Esophagus muscularis mucosa (tissue), 4 donors: ENCODE data around the gene GSG1L. TPM values are rescaled to one million over a fixed set of nuclear protein-coding genes. Genes with fewer than 3 reads are reported as not detected.

Source experiments
- DNase-seq: peaks from one replicate; pipeline ENCODE4 v3.0.0-alpha.2; 2017; ENCODE audit errors: extremely low spot score
- H3K27ac ChIP-seq, 4 donors: fragments of 200-600 bp; sonication (generic); replicated peaks in 1 of 4; 1 replicate in 3 of 4; 2 replicates in 1 of 4; pipeline ENCODE4 v1.5.1; 2016 to 2019; ENCODE audit warnings: mild to moderate bottlenecking in 1 of 4
- H3K27me3 ChIP-seq, 4 donors: fragments of 200-600 bp; sonication (generic); one replicate each; pipeline versions ENCODE4 v1.5.1 to v1.6.0; 2016 to 2019
- H3K36me3 ChIP-seq, 4 donors: fragments of 200-600 bp; sonication (generic); one replicate each; pipeline ENCODE4 v1.5.1; 2016 to 2019
- H3K4me1 ChIP-seq, 4 donors: fragments of 200-600 bp; sonication (generic); one replicate each; pipeline ENCODE4 v1.5.1; 2016 to 2019
- H3K4me3 ChIP-seq, 4 donors: fragments of 200-600 bp; sonication (generic); 1 replicate in 2 of 4; 2 replicates in 2 of 4; pipeline ENCODE4 v1.5.1; 2016 to 2019; ENCODE audit warnings: mild to moderate bottlenecking in 4 of 4, moderate library complexity in 1 of 4
- H3K9me3 ChIP-seq, 4 donors: fragments of 200-600 bp; sonication (generic); 1 replicate in 3 of 4; 2 replicates in 1 of 4; pipeline ENCODE4 v1.5.1; 2016 to 2019
- EP300 ChIP-seq: sonication (generic); formaldehyde crosslinking; IDR thresholded peaks from one replicate; pipeline ENCODE4 v1.6.1; 2017; ENCODE audit warnings: antibody characterized with exemption
- POLR2A ChIP-seq: fragments of 450-650 bp; IDR thresholded peaks from one replicate; pipeline ENCODE4 v1.6.1; 2017; ENCODE audit warnings: antibody characterized with exemption, moderate library complexity, mild to moderate bottlenecking, low read depth
- POLR2AphosphoS5 ChIP-seq, 2 donors: sonication (generic); formaldehyde crosslinking; IDR thresholded peaks; one replicate each; pipeline ENCODE4 v1.6.1; 2017; ENCODE audit warnings: antibody characterized with exemption in 2 of 2
- whole genome bisulfite sequencing: methylation state at CpG from one replicate; pipeline ENCODE4 v1.1.5; 2018; 5-methylcytosine and 5-hydroxymethylcytosine counted together
- intact Hi-C: fragments of 100-400 bp; cut with DNase I; formaldehyde crosslinking; loops from one replicate; pipeline ENCODE4 v1.15.1; 2023
- total RNA-seq, 4 donors: library from RNA; depleted of rRNA; stranded (reverse); fragments of >200 nt; gene quantifications; one replicate each; pipeline versions ENCODE4 v1.1.0 to v1.2.1, GENCODE V29; 2016
- TF ChIP-seq, protein P1 (sequence below), 3 experiments: fragments of 200-600 bp in 2 of 3; fragments of 450-650 bp in 1 of 3; sonication (generic) in 2 of 3; IDR thresholded peaks; one replicate each; pipeline ENCODE4 v1.5.1; 2017 to 2019; ENCODE audit warnings: antibody characterized with exemption in 3 of 3, mild to moderate bottlenecking in 2 of 3, moderate library complexity in 1 of 3

The GSG1L gene
- total RNA-seq, 4 donors from 2014 or later, result 0.19 to 0.83 TPM; not detected in 2

DNA sequence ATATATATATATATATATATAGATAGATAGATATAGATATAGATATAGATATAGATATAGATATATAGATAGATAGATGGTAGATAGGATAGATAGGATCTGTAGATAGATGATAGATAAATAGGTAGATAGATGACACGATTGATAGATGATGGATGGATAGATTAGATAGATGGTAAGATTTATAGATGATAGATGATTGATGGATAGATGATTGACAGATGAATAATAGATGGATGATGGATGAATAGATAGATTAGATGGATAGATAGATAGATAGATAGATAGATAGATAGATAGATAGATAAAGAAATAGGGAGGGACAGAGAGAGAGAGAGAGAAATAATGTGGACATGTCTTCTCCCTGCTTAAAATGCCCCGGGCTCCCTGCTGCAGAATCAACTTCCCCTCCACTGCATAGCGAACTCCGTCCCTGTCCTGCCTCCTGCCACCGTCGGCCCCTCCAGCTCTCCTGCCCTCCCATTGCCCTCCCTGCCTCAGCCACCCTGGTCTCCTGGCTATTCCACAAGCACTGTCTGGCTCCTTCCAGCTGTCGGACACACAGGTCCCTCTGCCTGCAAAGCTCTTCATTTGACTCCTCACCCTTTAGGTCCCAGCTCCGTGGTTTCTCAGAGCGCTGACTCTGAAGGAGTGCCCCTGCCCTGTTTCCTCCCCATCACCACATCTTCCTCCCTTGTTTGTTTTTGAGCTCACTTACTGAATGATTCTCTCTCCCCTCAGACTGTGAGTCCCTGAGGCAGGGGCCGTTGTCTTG, 259.6 kb downstream of the GSG1L start:
- Histone ChIP-seq H3K4me1 (no peaks in the 10 kb centered on the region), H3K27ac (no peak overlapping the region), H3K27me3 (peaks cover 0 to 34% (median 3%) of the 10 kb centered on the region in 4 donors), H3K9me3 (no peaks in the 10 kb centered on the region), H3K4me3 (no peak overlapping the region), H3K36me3 (no peaks in the 10 kb centered on the region)
- 22% methylated on average over 10 of the region's 10 CpGs for WGBS
- no peak for DNase-seq
- TF ChIP-seq POLR2AphosphoS5 (IDR thresholded peaks at IDR 0.05) (no peak), POLR2A (no peak), EP300 (no peak)
- TF ChIP-seq, protein P1, sequence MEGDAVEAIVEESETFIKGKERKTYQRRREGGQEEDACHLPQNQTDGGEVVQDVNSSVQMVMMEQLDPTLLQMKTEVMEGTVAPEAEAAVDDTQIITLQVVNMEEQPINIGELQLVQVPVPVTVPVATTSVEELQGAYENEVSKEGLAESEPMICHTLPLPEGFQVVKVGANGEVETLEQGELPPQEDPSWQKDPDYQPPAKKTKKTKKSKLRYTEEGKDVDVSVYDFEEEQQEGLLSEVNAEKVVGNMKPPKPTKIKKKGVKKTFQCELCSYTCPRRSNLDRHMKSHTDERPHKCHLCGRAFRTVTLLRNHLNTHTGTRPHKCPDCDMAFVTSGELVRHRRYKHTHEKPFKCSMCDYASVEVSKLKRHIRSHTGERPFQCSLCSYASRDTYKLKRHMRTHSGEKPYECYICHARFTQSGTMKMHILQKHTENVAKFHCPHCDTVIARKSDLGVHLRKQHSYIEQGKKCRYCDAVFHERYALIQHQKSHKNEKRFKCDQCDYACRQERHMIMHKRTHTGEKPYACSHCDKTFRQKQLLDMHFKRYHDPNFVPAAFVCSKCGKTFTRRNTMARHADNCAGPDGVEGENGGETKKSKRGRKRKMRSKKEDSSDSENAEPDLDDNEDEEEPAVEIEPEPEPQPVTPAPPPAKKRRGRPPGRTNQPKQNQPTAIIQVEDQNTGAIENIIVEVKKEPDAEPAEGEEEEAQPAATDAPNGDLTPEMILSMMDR (IDR thresholded peaks at IDR 0.05), result no peak
- intact Hi-C loops, result no loop called here

DNA sequence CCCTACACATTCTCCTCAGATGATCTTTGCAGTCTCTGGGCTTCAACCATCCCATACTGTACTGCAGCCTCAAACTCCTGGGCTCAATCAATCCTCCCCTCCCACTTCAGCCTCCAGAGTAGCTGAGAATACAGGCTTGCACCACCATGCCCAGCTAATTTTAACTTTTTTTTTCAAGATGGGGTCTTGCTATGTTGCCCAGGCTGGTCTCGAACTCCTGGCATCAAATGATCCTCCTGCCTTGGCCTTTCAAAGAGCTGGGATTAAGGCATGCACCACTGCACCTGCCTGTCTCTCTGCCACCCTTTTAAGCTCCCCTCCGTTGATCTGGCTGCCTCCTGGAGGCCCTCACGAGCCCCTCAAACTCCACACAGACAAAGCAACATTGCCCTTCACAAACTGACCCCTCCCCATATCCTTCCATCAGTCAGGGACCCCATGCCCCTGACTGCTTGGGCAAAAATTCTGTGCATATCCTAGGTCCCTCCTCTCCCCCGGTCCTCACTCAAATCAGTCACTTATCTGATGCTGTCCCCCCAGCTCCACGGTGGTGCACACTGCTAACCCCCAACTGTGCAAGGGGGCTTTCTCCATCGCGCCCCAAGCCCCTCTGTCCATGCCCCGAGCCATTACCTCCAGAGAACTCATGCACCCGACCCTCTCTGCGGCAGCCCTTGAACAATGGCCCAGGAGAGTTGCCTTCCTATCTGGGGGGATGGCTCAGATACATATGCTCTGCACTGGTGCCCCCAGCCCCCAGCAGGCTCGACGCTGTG, 260.7 kb downstream of the GSG1L start:
- H3K4me1 ChIP-seq, result no peaks in the 10 kb centered on the region
- no peaks in the 10 kb centered on the region for H3K36me3 ChIP-seq
- H3K4me3 ChIP-seq, result no peak overlapping the region
- peaks cover 0 to 34% (median 3%) of the 10 kb centered on the region in 4 donors for H3K27me3 ChIP-seq
- DNase-seq, result no peak
- intact Hi-C loops, result no loop called here
- H3K9me3 ChIP-seq, result no peaks in the 10 kb centered on the region
- no peak overlapping the region for H3K27ac ChIP-seq
- TF ChIP-seq EP300 (no peak), POLR2AphosphoS5 (IDR thresholded peaks at IDR 0.05) (no peak), POLR2A (no peak)
- TF ChIP-seq, protein P1 (IDR thresholded peaks at IDR 0.05), result no peak
- 75% methylated on average over 12 of the region's 12 CpGs for WGBS

DNA sequence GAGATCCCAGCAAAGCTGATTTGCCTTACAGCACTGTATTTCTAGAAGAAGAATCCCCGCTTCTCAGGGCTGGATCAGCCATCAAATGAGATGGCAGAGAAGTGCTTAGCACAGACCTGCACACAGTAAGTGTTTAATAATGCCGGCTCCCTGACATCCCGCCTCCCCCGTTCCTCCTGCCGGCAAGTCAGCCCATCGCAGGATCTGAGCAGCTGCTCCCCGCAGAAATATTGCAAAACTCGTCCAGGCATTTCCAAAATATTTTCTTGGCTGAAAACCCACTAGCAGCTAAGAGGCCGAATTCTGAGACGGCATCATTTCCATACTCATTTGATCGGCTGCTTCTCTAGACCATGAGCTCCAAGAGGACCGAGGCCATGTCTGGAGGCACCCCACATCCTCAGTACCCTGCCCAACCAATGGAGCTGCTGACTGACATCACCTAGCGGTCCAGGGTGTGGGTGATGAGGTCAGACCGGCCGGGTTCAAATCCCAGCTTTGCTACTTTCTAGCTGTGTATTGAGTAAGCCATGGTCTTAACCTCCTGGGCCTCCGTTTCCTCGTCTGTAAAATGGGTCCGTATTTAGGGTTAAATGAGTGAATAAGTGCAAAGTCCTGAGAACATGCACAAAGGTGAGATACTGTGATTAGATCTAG, 262.1 kb downstream of the GSG1L start:
- WGBS, result 68% methylated on average over 18 of the region's 18 CpGs
- TF ChIP-seq EP300 (no peak), POLR2A (no peak), POLR2AphosphoS5 (IDR thresholded peaks at IDR 0.05) (no peak)
- TF ChIP-seq, protein P1 (IDR thresholded peaks at IDR 0.05), result no peak
- H3K9me3 ChIP-seq, result no peaks in the 10 kb centered on the region
- intact Hi-C loops, result no loop called here
- no peak overlapping the region for H3K27ac ChIP-seq
- H3K27me3 ChIP-seq, result peaks cover 0 to 35% (median 1%) of the 10 kb centered on the region in 4 donors
- no peak for DNase-seq
- no peaks in the 10 kb centered on the region for H3K4me1 ChIP-seq
- no peaks in the 10 kb centered on the region for H3K36me3 ChIP-seq
- no peak overlapping the region for H3K4me3 ChIP-seq

DNA sequence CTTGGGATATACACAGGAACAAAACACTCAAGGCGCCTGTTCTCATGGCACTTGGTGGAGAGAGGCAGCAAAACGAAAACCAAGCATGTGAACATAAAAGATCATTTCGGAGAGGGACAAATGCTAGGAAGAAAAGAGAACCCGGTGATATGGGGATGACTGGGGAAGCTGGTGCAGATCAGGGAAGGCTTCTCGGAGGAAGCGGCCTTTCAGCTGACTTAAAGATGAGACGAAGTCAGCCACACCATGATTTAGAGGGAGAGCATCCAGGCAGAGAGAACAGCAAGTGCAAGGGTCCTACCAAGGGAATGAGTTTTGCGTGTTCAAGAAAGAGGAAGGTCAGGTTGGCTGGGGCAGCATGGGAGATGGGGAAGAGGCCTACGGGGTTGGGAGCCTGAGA, 262.7 kb downstream of the GSG1L start:
- intact Hi-C loops, result no loop called here
- Histone ChIP-seq H3K4me1 (no peaks in the 10 kb centered on the region), H3K9me3 (no peaks in the 10 kb centered on the region), H3K27ac (no peak overlapping the region), H3K4me3 (no peak overlapping the region), H3K36me3 (no peaks in the 10 kb centered on the region), H3K27me3 (peaks cover 0 to 33% (median 0%) of the 10 kb centered on the region in 4 donors)
- TF ChIP-seq POLR2A (no peak), POLR2AphosphoS5 (IDR thresholded peaks at IDR 0.05) (no peak)
- TF ChIP-seq, protein P1 (IDR thresholded peaks at IDR 0.05), result no peak
- no peak for DNase-seq
- WGBS, result 84% methylated on average over 9 of the region's 9 CpGs
